ENCODE data around the gene IL4R. TPM values are rescaled to one million over a fixed set of nuclear protein-coding genes. Genes with fewer than 3 reads are reported as not detected.
"Not testable (repeated sequence)": the region's sequence is repeated elsewhere in the genome, so short reads cannot be mapped to it uniquely, and the experiment has no call there.

Gene IL4R
- total RNA-seq, 1 donor from 2014 or later, result 45.7 TPM

GRCh38 chr16:27268376-27269299 is 45.1 kb upstream of the IL4R start, which contains the start of gene NSMCE1:
TSS of gene NSMCE1 (minus strand) at chr16:27268772. CDS start at chr16:27257570, 11,202 bp downstream.
- TF ChIP-seq CTCF (IDR thresholded peaks at IDR 0.05; ENCODE audit: unreplicated experiment), result no peak
- Mint-ChIP-seq H3K4me1 (ENCODE audit: unreplicated experiment) (peaks cover 3% of the 10 kb centered on the region), H3K36me3 (ENCODE audit: low read depth, unreplicated experiment) (no peaks in the 10 kb centered on the region), H3K27me3 (ENCODE audit: unreplicated experiment) (peaks cover 4% of the 10 kb centered on the region), H3K4me3 (ENCODE audit: unreplicated experiment) (peak within 1 kb of the TSS; percentile 91), H3K27ac (ENCODE audit: unreplicated experiment) (peak within 1 kb of the TSS; percentile 16), H3K9me3 (ENCODE audit: unreplicated experiment) (no peaks in the 10 kb centered on the region)
- DNase-seq (ENCODE audit: low spot score), result peak; percentile 91

- peak overlapping the region; percentile 11 for H3K4me3 Mint-ChIP-seq (ENCODE audit: unreplicated experiment)
- H3K36me3 Mint-ChIP-seq (ENCODE audit: low read depth, unreplicated experiment), result no peaks in the 10 kb centered on the region
- peaks cover 3% of the 10 kb centered on the region for H3K4me1 Mint-ChIP-seq (ENCODE audit: unreplicated experiment)
- no peak for DNase-seq (ENCODE audit: low spot score)
- no peak overlapping the region for H3K27ac Mint-ChIP-seq (ENCODE audit: unreplicated experiment)
- TF ChIP-seq CTCF (IDR thresholded peaks at IDR 0.05; ENCODE audit: unreplicated experiment), result no peak
- no peaks in the 10 kb centered on the region for H3K9me3 Mint-ChIP-seq (ENCODE audit: unreplicated experiment)
- peaks cover 4% of the 10 kb centered on the region for H3K27me3 Mint-ChIP-seq (ENCODE audit: unreplicated experiment)
Observed at GRCh38 chr16:27269300-27270150, 44.2 kb upstream of the IL4R start.

GRCh38 chr16:27270349-27270748 is 43.4 kb upstream of the IL4R start:
- H3K27ac Mint-ChIP-seq (ENCODE audit: unreplicated experiment), result no peak overlapping the region
- TF ChIP-seq CTCF (IDR thresholded peaks at IDR 0.05; ENCODE audit: unreplicated experiment), result no peak
- H3K36me3 Mint-ChIP-seq (ENCODE audit: low read depth, unreplicated experiment), result no peaks in the 10 kb centered on the region
- DNase-seq (ENCODE audit: low spot score), result no peak
- peaks cover 4% of the 10 kb centered on the region for H3K27me3 Mint-ChIP-seq (ENCODE audit: unreplicated experiment)
- H3K9me3 Mint-ChIP-seq (ENCODE audit: unreplicated experiment), result no peaks in the 10 kb centered on the region
- peaks cover 3% of the 10 kb centered on the region for H3K4me1 Mint-ChIP-seq (ENCODE audit: unreplicated experiment)
- H3K4me3 Mint-ChIP-seq (ENCODE audit: unreplicated experiment), result no peak overlapping the region

GRCh38 chr16:27272076-27272475 is 41.7 kb upstream of the IL4R start:
- Mint-ChIP-seq H3K27ac (ENCODE audit: unreplicated experiment) (no peak overlapping the region), H3K36me3 (ENCODE audit: low read depth, unreplicated experiment) (no peaks in the 10 kb centered on the region), H3K4me1 (ENCODE audit: unreplicated experiment) (peaks cover 3% of the 10 kb centered on the region), H3K9me3 (ENCODE audit: unreplicated experiment) (no peaks in the 10 kb centered on the region), H3K4me3 (ENCODE audit: unreplicated experiment) (no peak overlapping the region), H3K27me3 (ENCODE audit: unreplicated experiment) (peaks cover 4% of the 10 kb centered on the region)
- TF ChIP-seq CTCF (IDR thresholded peaks at IDR 0.05; ENCODE audit: unreplicated experiment), result no peak
- no peak for DNase-seq (ENCODE audit: low spot score)

GRCh38 chr16:27272697-27273096 is 41.1 kb upstream of the IL4R start:
- H3K27me3 Mint-ChIP-seq (ENCODE audit: unreplicated experiment), result not testable (repeated sequence)

More at GRCh38 chr16:27272697-27273096, 41.1 kb upstream of the IL4R start:
- not testable (repeated sequence) for H3K4me3 Mint-ChIP-seq (ENCODE audit: unreplicated experiment); H3K27ac Mint-ChIP-seq (ENCODE audit: unreplicated experiment); H3K9me3 Mint-ChIP-seq (ENCODE audit: unreplicated experiment); H3K36me3 Mint-ChIP-seq (ENCODE audit: low read depth, unreplicated experiment); DNase-seq (ENCODE audit: low spot score); H3K4me1 Mint-ChIP-seq (ENCODE audit: unreplicated experiment)
